GM18951 (cell line): ENCODE results near the gene SETD7.

Experiments
- POLR2A ChIP-seq: IDR thresholded peaks from 4 replicates; pipeline ENCODE4 v1.6.1; 2011; ENCODE audit warnings: mild to moderate bottlenecking; ENCODE audit not compliant: insufficient read length, insufficient read depth; ENCODE audit errors: extremely low read depth
- in situ Hi-C: fragments of 300-500 bp; cut with MboI; formaldehyde crosslinking; loops from one replicate; pipeline ENCODE4 v1.12.0; 2022; ENCODE audit warnings: low sequenced_read_pairs, mixed read lengths, inconsistent platforms; ENCODE audit not compliant: unreplicated experiment

Gene SETD7

DNA sequence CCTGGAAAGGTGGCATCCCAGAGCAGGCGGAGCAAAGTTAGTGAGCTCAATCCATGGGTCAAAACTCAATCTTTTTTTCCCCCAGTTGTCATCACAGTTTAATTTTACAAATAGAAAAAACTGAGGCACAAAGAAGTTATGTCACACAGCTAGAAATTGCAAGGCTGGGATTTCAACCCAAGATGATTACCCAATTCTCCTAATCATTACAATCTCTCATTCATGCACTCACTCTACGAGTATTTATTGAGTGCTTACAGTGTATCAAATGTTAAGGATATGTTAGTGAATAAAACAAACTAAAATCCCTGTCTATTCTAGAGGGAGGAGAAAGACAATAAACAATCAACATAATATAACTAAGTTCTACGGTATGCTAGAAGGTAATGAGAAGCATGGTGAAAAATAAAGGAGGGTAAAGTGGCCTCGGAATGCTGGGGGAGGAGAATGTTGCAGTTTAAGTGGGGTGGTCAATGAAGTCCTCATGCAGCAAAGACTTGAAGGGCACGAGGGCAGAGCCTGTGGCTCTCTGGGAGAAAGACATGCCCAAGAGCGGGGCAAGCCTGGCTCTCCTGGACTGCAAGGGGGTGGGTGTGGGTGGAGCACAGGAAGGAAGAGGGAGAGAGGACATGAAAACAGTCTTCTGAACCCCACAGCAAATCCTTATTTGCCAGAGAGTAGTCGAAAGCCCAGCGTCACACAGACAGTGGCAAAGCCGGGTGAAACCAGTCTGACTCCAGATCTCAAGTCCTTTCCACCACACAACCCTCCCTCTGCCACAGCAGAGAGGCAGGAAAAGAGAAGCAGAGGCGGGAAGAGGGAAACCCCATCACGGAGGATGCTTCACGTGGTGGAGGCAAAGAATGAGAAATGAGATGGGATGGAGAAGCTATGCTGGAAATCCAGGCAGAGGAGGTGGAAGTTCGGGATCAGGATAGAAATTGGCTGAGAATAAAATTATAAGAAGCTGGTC, 53.8 kb downstream of the SETD7 start:
- in situ Hi-C loops = no loop called here
- no peak for TF ChIP-seq POLR2A

DNA sequence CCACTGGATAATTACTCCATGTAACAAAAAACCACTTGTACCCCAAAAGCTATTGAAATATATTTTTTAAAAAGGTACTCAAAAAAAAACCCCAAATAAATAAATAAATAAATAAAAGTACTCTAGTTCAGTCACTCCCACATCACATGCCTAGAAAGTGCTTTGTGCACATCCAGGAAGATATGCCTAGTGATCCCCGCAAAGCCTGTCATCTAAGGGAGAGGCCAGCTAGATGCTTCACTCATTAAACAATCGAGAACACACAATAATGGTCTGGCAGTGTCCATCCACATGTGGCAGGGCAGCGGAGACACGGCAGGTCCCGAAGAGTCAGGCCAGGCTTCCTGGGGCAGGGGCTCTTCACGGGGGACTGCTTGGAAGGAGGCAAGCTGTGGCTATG, 54.5 kb downstream of the SETD7 start:
- no peak for TF ChIP-seq POLR2A
- in situ Hi-C loops = no loop called here

DNA sequence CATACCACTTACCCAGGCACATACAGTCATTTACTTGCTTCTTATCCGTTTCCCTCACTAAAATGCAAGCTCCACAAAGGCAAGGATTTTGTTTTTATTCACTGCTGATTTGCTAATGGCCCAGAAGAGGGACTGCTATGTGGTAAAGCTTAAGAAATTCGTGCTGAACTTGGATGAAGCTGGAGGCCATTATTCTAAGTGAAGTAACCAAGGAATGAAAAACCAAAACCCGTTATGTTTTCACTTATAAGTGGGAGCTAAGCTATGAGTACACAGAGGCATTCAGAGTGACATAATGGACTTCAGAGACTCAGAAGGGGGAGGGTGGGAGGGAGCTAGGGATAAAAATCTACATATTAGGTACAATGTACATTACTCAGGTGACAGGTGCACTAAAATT, 54.9 kb downstream of the SETD7 start:
- in situ Hi-C loops = no loop called here
- no peak for TF ChIP-seq POLR2A

DNA sequence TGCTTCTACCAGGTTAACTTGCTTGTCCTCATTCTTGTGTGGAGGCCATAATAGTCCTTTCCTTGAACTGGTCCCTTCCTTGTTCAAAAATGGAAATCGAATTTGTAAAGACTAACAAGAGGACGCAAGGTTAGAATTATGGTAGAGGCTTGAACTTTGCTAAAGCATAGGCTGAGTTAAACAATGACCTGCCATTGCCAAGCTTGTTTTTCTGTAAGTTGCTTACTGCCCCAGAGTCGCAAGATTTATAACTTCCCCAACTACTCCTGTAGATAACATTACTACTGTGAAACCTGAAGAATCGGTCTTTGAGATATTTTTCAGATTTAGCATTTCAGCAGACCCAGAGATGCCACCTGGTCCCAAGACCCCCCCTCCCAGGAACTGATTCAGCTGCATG, 56.8 kb downstream of the SETD7 start:
- in situ Hi-C loops = no loop called here
- no peak for TF ChIP-seq POLR2A

DNA sequence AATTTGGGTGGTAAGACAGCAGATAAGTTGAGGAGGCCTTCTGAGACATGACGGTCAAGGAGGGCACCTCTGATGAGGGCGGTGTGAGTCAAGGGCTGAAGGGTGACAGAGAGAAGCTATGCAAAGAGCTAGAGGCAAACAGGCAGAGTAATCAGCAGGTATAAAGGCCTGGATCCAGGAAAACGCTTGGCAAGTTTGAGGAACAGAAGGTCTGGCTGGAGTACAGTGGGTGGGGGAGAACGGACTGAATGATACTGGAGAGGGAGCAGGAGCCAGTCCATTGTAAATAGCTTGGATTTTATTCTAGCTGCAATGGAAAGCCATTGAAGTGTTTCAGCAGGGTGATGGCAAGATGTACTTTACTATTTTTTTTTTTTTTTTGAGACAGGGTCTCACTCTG, 62.8 kb downstream of the SETD7 start:
- no peak for TF ChIP-seq POLR2A
- in situ Hi-C loops = no loop called here

DNA sequence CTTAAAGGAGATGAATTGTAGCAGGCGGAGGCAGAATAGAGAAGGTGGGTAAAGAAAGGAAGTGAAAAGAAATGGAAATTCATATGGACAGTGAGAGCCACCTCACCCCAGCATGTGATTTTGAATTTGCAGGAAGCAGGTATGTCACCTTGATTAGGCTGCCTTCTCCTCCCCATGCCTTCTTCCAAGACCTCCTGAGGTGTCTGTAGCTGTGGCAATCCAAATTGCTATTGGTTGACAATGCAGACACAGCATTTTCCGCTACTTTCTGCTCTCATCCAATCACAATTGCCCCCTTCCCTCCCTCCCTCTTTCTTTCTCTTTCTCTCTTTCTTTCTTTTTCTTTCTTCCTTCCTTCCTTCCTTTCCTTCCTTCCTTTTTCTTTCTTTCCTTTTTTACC, 63.6 kb downstream of the SETD7 start:
- TF ChIP-seq POLR2A = no peak
- in situ Hi-C loops = no loop called here

DNA sequence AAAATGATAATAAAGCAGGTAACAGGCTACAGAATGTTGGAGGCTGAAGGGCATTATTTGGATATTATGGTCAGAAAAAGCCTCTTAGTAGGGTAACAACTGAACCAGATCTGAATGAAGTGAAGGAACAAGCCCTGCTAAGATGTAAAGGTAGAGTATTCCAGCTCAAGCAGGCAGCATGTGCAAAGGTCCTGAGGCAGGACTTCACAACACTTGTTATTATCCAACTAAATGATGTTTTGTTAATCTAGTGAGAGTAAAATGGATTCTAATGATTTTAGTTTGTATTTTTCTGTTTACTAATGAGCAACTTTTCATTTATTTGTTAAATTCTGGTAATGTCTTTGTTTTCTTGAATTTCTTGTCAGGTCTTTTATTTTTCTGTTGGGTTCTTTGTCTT, 66.4 kb downstream of the SETD7 start:
- in situ Hi-C loops = no loop called here
- TF ChIP-seq POLR2A = no peak

DNA sequence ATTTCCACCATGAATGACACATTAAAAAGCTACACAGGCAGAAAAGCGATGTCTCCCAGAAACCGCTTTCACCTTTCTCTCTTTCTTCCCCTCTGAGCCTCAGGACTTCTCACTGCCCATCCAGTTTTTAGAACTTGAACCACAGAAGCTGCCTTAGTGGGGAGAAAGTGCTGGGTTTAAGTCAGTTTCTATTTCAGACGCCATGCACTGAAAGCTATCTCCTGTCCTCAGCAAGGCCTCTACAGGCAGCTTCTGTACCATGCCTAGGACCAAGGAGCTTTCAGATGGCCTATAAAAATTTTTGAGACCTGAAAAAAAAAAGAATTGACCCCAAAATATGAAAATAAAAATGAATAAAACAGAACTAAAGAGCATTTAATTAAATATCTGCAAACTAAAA, 67.6 kb downstream of the SETD7 start:
- in situ Hi-C loops = no loop called here
- no peak for TF ChIP-seq POLR2A

DNA sequence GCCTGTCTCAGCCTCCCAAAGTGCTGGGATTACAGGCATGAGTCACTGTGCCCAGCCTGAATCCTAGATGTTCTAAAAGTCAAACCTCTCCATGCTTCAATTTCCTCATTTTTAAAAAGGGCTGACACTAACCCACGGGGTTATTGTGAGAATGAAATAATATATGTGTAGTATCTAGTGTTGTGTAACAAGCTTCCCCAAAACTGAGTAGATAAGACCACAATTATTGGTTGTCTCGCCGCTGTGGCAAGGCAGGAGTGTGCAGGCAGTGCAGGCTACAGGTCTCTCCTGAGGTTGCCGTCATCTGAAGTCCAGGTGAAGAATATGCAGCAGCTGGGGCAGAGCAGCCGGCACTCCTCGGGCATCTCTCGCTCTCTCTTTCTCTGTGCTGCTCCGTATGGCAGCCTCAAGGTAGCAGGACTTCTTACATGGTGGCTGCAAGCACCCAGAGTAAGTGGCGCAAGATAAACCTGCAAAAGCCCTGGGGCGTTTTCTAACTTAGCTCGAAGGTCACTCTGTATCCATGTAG, 71.2 kb downstream of the SETD7 start:
- no peak for TF ChIP-seq POLR2A
- in situ Hi-C loops = no loop called here

DNA sequence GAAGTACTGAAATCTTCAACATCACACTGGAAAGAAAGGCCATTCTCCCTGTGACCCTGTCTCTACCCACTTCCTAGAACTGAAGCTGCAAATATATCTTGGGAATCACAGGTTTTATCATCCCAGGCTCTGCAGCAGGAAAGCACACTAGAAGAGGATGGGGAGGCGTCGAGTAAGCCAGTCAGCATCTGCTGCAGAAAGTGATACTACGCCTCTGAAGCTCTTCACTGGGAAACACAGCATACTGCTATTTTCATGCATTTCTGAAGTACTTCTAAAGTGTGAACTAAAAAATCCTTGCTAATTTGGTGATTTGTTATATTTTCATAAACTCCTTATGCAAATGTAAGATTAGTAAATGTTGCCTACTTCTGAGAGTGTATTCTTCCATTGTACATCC, 73.0 kb downstream of the SETD7 start:
- no peak for TF ChIP-seq POLR2A
- in situ Hi-C loops = no loop called here

DNA sequence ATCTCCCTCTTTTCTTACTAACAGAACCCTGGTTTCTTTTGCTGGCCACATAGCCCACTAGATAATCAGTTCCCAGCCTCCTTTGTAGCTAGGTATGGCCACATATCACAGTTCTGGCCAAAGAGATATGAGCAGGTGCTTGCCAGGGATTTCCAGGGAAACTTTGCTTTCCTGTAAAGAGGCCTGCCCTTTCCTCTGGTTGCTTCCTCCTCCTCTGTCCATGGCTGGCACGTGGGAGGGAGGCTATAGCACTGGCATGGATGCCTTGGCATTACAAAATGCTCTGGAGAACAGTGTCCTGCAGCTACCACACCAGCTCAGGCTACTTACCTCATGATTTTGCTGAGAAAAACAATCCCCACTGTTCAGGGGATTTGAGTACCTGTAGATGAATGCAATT, 74.6 kb downstream of the SETD7 start:
- in situ Hi-C loops = no loop called here
- no peak for TF ChIP-seq POLR2A

DNA sequence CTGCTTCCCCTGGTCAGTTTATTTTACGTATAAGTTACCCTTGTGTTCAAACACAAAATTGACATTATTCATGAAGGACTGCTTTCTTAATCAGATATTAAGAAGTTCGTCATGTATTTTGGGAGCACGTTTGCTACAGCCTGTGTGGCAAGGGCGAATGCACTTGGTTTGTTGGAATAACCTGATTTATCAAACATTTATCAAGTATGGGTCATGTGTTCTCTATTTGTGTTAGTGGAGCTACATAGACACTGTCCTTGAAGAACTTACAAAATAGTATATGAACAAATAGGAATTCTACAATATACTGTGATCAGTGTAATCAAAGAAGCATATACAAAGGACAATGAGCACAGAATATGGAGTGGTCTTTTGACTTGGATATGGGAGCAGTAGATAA, 79.7 kb downstream of the SETD7 start:
- in situ Hi-C loops = no loop called here
- no peak for TF ChIP-seq POLR2A

DNA sequence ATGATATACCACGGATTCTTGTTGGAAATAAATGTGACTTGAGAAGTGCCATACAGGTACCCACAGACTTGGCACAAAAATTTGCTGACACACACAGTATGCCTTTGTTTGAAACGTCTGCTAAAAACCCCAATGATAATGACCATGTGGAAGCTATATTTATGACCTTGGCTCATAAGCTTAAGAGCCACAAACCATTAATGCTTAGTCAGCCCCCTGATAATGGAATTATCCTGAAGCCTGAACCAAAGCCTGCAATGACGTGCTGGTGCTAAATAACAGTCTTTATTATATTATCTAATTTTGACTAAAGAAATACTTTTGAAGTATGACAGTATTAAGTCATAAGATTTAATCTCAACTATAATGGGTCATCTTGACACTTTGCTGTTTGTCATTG, 83.2 kb downstream of the SETD7 start:
- no peak for TF ChIP-seq POLR2A
- in situ Hi-C loops = no loop called here

DNA sequence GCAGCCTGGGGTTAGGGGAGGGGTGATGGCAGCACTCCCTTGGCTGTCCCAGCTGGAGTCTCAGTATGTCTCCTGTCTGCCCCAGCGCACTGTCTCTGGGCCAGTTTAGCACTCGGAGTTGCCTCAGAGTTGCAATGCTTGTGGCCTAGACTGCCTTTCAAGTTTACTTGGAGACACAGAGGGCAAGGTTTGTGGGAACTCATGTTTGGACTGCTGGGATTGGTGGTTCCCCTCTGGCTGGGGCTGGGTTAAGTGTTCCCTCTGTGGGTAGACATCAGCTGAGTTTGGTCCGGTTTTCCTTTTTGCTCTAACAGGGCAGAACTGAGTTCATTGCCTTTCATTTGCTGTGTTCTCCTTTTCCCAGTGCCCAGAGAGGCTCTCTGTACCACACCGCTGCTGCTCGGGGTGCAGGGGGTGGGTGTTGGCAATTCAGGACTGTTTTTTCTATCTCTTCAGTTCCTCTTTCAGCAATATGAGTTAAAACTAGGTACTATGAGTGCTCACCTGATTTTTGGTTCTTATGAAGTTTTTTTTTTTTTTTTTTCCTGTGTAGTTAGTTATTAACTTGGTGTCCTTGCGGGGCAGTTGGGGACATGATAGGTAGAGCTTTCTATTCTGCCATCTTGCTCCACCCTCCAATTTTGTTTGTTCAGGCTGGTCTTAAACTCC, 84.9 kb downstream of the SETD7 start:
- TF ChIP-seq POLR2A = no peak
- in situ Hi-C loops = no loop called here
